HepG2 (cell line): Measurements from ENCODE around the gene MTG1. TPM values are rescaled to one million over a fixed set of nuclear protein-coding genes. Genes with fewer than 3 reads are reported as not detected.

Source experiments
- ADNP ChIP-seq: sonication (generic); formaldehyde crosslinking; IDR thresholded peaks from 2 replicates; pipeline ENCODE4 v1.4.0; 2020; ENCODE audit warnings: missing genetic modification reagents
- BRD4 ChIP-seq: sonication (generic); formaldehyde crosslinking; IDR thresholded peaks from 2 replicates; pipeline ENCODE4 v1.4.0; 2020; ENCODE audit warnings: missing genetic modification reagents
- CSRNP1 ChIP-seq: sonication (generic); formaldehyde crosslinking; IDR thresholded peaks from 2 replicates; pipeline ENCODE4 v1.8.1; 2023; ENCODE audit warnings: mild to moderate bottlenecking, missing genetic modification reagents
- EP300 ChIP-seq, 3 experiments: sonication (generic) in 1 of 3; formaldehyde crosslinking in 1 of 3; IDR thresholded peaks; 2 replicates each; pipeline versions ENCODE4 v1.5.1 to v1.6.1; 2011 to 2020; ENCODE audit warnings: low read depth in 2 of 3, low read length in 2 of 3, borderline replicate concordance in 1 of 3, improper control_type of control experiment in 1 of 3, mild to moderate bottlenecking in 1 of 3, missing genetic modification reagents in 1 of 3, moderate library complexity in 1 of 3
- FOXA3 ChIP-seq: IDR thresholded peaks from 2 replicates; pipeline ENCODE4 v1.6.1; 2016; ENCODE audit warnings: missing genetic modification reagents, missing compliant biosample characterization
- HHEX ChIP-seq: IDR thresholded peaks from 2 replicates; pipeline ENCODE4 v1.6.1; 2016; ENCODE audit warnings: control low read depth
- IRF2 ChIP-seq: IDR thresholded peaks from 2 replicates; pipeline ENCODE4 v1.6.1; 2018; ENCODE audit warnings: missing genetic modification reagents, missing compliant biosample characterization
- MIXL1 ChIP-seq: IDR thresholded peaks from 2 replicates; pipeline ENCODE4 v1.6.1; 2016
- NBN ChIP-seq: fragments of 450-650 bp; conservative IDR thresholded peaks from 2 replicates; pipeline ENCODE4 v1.6.1; 2017
- NONO ChIP-seq, 2 experiments: fragments of 450-650 bp in 1 of 2; sonication (generic) in 1 of 2; formaldehyde crosslinking in 1 of 2; IDR thresholded peaks in 1 of 2; conservative IDR thresholded peaks in 1 of 2; 2 replicates each; pipeline versions ENCODE4 v1.6.1 to v1.8.0; 2017 to 2022; ENCODE audit warnings: mild to moderate bottlenecking in 1 of 2, missing genetic modification reagents in 1 of 2, moderate library complexity in 1 of 2
- PHF20 ChIP-seq: sonication (generic); formaldehyde crosslinking; IDR thresholded peaks from 2 replicates; pipeline ENCODE4 v1.5.0; 2020; ENCODE audit warnings: mild to moderate bottlenecking, missing genetic modification reagents
- PHF8 ChIP-seq: sonication (generic); formaldehyde crosslinking; IDR thresholded peaks from 2 replicates; pipeline ENCODE4 v1.5.0; 2020; ENCODE audit warnings: missing genetic modification reagents
- SP4 ChIP-seq: sonication (generic); formaldehyde crosslinking; IDR thresholded peaks from 2 replicates; pipeline ENCODE4 v1.8.1; 2023; ENCODE audit warnings: mild to moderate bottlenecking, missing genetic modification reagents
- SRY ChIP-seq: sonication (generic); formaldehyde crosslinking; IDR thresholded peaks from 2 replicates; pipeline ENCODE4 v1.8.0; 2022; ENCODE audit warnings: mild to moderate bottlenecking, missing genetic modification reagents
- THAP8 ChIP-seq: sonication (generic); formaldehyde crosslinking; IDR thresholded peaks from 2 replicates; pipeline ENCODE4 v1.5.1; 2020; ENCODE audit warnings: missing genetic modification reagents, mild to moderate bottlenecking, borderline replicate concordance
- ZFP90 ChIP-seq: sonication (generic); formaldehyde crosslinking; IDR thresholded peaks from 2 replicates; pipeline ENCODE4 v1.8.0; 2022; ENCODE audit warnings: missing genetic modification reagents, mild to moderate bottlenecking, inconsistent platforms, borderline replicate concordance
- ZNF207 ChIP-seq: fragments of 450-650 bp; IDR thresholded peaks from 2 replicates; pipeline ENCODE4 v1.6.1; 2016; ENCODE audit warnings: antibody characterized with exemption, borderline replicate concordance
- ZNF264 ChIP-seq: sonication (generic); formaldehyde crosslinking; IDR thresholded peaks from 2 replicates; pipeline ENCODE4 v1.4.0; 2020; ENCODE audit warnings: missing genetic modification reagents
- ZNF281 ChIP-seq: sonication (generic); formaldehyde crosslinking; IDR thresholded peaks from 2 replicates; pipeline ENCODE4 v1.4.0; 2020; ENCODE audit warnings: missing genetic modification reagents, borderline replicate concordance
- ZNF460 ChIP-seq: sonication (generic); formaldehyde crosslinking; IDR thresholded peaks from 2 replicates; pipeline ENCODE4 v1.5.1; 2020; ENCODE audit warnings: missing genetic modification reagents, mild to moderate bottlenecking, borderline replicate concordance
- ZSCAN5A ChIP-seq: sonication (generic); formaldehyde crosslinking; IDR thresholded peaks from 2 replicates; pipeline ENCODE4 v1.8.0; 2022; ENCODE audit warnings: mild to moderate bottlenecking, missing genetic modification reagents, borderline replicate concordance
- polyA plus RNA-seq, 8 experiments: library from polyadenylated mRNA; depleted of rRNA in 3 of 8; stranded (reverse) in 7 of 8; unstranded in 1 of 8; fragments of >200 nt; fragmentation: Illumina TruSeq in 4 of 8; extraction: Trizol in 4 of 8; gene quantifications; 2 replicates each; pipeline versions ENCODE4 v1.2.1 to v1.2.3, GENCODE V29; 2011 to 2016; ENCODE audit warnings: low read depth in 4 of 8, missing spikeins in 1 of 8, mixed read lengths in 1 of 8; ENCODE audit not compliant: insufficient read depth in 1 of 8
- total RNA-seq, 5 experiments: library from RNA; depleted of rRNA; stranded (reverse); fragments of >200 nt; fragmentation: Illumina TruSeq; extraction: Trizol; gene quantifications; 2 replicates each; pipeline ENCODE4 v1.2.3, GENCODE V29; 2016; ENCODE audit warnings: low read depth in 1 of 5

MTG1 gene
- total and polyA plus RNA-seq, 2 of the 13 experiments (the other 11 are each of a cell fraction or from before 2014, with no cell fraction given): 42.0 to 103 TPM

- peak in 1 of 2 experiments; percentile 52; a peak in 2 of 4 replicates for TF ChIP-seq EP300 (IDR thresholded peaks at IDR 0.05; ENCODE audit: low read depth in 2 of 2, low read length in 2 of 2)
- TF ChIP-seq EP300 (CRISPR knock-in tag; IDR thresholded peaks at IDR 0.05; ENCODE audit: borderline replicate concordance): peak; percentile 28; the same call in 1 of the 2 replicates
- TF ChIP-seq ZFP90 (CRISPR knock-in tag): peak; percentile 93
- peak; percentile 46; the same call in 1 of the 2 replicates for TF ChIP-seq ZNF460 (CRISPR knock-in tag)
- peak; percentile 83; the same call in 1 of the 2 replicates for TF ChIP-seq SRY
- TF ChIP-seq PHF20 (CRISPR knock-in tag): peak; percentile 49; the same call in 1 of the 2 replicates
- TF ChIP-seq SP4 (CRISPR knock-in tag): peak; percentile 72; the same call in 1 of the 2 replicates
- peak; percentile 38; the same call in 1 of the 2 replicates for TF ChIP-seq ZNF264
- no peak for TF ChIP-seq ADNP (CRISPR knock-in tag)
- peak; percentile 43; the same call in 1 of the 2 replicates for TF ChIP-seq PHF8 (CRISPR knock-in tag)
- TF ChIP-seq HHEX: no peak
- TF ChIP-seq NBN: no peak
- peak; percentile 31; the same call in 1 of the 2 replicates for TF ChIP-seq ZNF281 (CRISPR knock-in tag)
- TF ChIP-seq ZNF207: no peak
- no peak for TF ChIP-seq FOXA3 (CRISPR knock-in tag)
- no peak for TF ChIP-seq BRD4 (CRISPR knock-in tag)
- 0 out of 2 replicates have a peak, but pooled peaks have one; percentile 14 for TF ChIP-seq ZSCAN5A (CRISPR knock-in tag)
- TF ChIP-seq MIXL1 (CRISPR knock-in tag): no peak
- no peak for TF ChIP-seq THAP8 (CRISPR knock-in tag)
- TF ChIP-seq NONO (IDR thresholded peaks at IDR 0.05): no peak
- TF ChIP-seq NONO (CRISPR knock-in tag; conservative IDR thresholded peaks at IDR 0.05): peak; percentile 72; the same call in 1 of the 2 replicates
- TF ChIP-seq CSRNP1 (CRISPR knock-in tag): peak; percentile 80; the same call in 1 of the 2 replicates
- TF ChIP-seq IRF2 (CRISPR knock-in tag): peak; percentile 26; the same call in 1 of the 2 replicates
Observed at GRCh38 chr10:133378251-133379096, 15.5 kb upstream of the MTG1 start (continued).
